Right cardiac atrium (tissue), 5 donors: ENCODE data around the gene FRMD4A. TPM values are rescaled to one million over a fixed set of nuclear protein-coding genes. Genes with fewer than 3 reads are reported as not detected.
A peak's percentile ranks its signal among the peaks of the same experiment; 100 is the strongest.

Source experiments
- ATAC-seq, 2 donors: fragments of 200-7000 bp; cut with Tn5 transposase; one replicate each; pipeline versions ENCODE4 v1.8.0 to v1.9.1; 2020; ENCODE audit warnings: moderate library complexity in 2 of 2, mild to moderate bottlenecking in 1 of 2
- DNase-seq, 3 donors: peaks; one replicate each; pipeline ENCODE4 v3.0.0-alpha.2; 2020
- H3K27ac ChIP-seq: one replicate; pipeline ENCODE4 v1.5.1; 2013; ENCODE audit warnings: mild to moderate bottlenecking, low read length, control low read depth, moderate library complexity
- H3K27me3 ChIP-seq: one replicate; pipeline ENCODE4 v1.6.1; 2013; ENCODE audit not compliant: control insufficient read depth, insufficient read depth
- H3K4me1 ChIP-seq: one replicate; pipeline ENCODE4 v1.6.1; 2013; ENCODE audit warnings: low read length; ENCODE audit not compliant: control insufficient read depth, insufficient read depth
- H3K4me3 ChIP-seq: one replicate; pipeline ENCODE4 v1.5.1; 2013; ENCODE audit warnings: low read length, control low read depth
- H3K9me3 ChIP-seq: one replicate; pipeline ENCODE4 v1.6.1; 2013; ENCODE audit warnings: low read length; ENCODE audit not compliant: control insufficient read depth
- WGBS: extraction: QIAGEN DNeasy Blood & Tissue Kit; methylation state at CpG from one replicate; pipeline ENCODE4 v1.1.7; 2013; 5-methylcytosine and 5-hydroxymethylcytosine counted together
- intact Hi-C, 4 donors: fragments of 100-400 bp; cut with DNase I; formaldehyde crosslinking; loops; one replicate each; pipeline versions ENCODE4 v1.11.0 to v1.14.0; 2022 to 2023
- polyA plus RNA-seq: library from polyadenylated mRNA; stranded (reverse); fragments of 200-250 nt; gene quantifications from one replicate; pipeline ENCODE4 v1.2.3, GENCODE V29; 2013
- total RNA-seq, 4 donors: library from RNA; stranded (reverse); fragmentation: NEBNext Ultra II Directional; extraction: Animal tissue kit (Norgen Biotek cat#: 25700); gene quantifications; one replicate each; pipeline ENCODE4 v1.2.1, GENCODE V29; 2021
- donor health status: healthy with polysubstance abuse.
- donor health status: DM: no; HTN: yes; CAD: no.
- donor health status: DM: no; HTN: no; CAD: no.
- donor health status: DM: no; HTN: yes; CAD: no; lungs with severe emphysema.
- donor health status: DM: yes; HTN: yes; CAD: no.

The FRMD4A gene
- total and polyA plus RNA-seq, 5 donors: 14.8 to 30.3 (median 25.1) TPM

DNA sequence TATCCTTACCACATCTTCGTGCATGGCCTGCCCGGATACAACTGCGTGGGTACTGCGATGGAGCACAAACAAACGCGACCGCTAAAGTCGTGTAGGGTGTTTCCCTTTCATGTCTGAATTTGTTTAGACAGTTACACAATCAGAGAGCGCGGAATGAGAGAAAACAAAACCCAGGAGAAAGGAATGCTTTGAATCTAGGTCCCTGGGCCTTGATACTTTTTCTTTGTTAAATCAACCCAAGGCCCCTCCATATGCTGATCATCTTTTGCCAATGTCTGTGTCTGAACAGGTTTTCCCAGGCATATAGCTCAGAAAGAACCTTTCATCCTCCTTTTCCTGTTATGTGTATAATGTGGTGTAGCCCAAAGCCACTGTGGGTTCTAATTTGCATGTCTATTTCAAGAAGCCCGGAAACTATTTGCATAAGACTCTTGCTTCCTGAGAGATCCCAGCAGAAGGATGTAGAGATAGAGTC, 145.8 kb downstream of the FRMD4A start:
- no peak overlapping the region for H3K4me3 ChIP-seq
- H3K4me1 ChIP-seq: no peaks in the 10 kb centered on the region
- no peak for DNase-seq
- no peak overlapping the region for H3K27ac ChIP-seq
- 84% methylated on average over 11 of the region's 11 CpGs for WGBS
- H3K9me3 ChIP-seq: no peaks in the 10 kb centered on the region
- ATAC-seq: no peak
- no peaks in the 10 kb centered on the region for H3K27me3 ChIP-seq
- intact Hi-C loops: no loop called here

GRCh38 chr10:14182781-14183180, 147.9 kb downstream of the FRMD4A start:
- no peak overlapping the region for H3K27ac ChIP-seq
- no peaks in the 10 kb centered on the region for H3K4me1 ChIP-seq
- no peaks in the 10 kb centered on the region for H3K9me3 ChIP-seq
- DNase-seq: no peak
- WGBS: 60% methylated on average over 4 of the region's 4 CpGs
- intact Hi-C loops: no loop called here
- no peak overlapping the region for H3K4me3 ChIP-seq
- no peak for ATAC-seq
- H3K27me3 ChIP-seq: no peaks in the 10 kb centered on the region

DNA sequence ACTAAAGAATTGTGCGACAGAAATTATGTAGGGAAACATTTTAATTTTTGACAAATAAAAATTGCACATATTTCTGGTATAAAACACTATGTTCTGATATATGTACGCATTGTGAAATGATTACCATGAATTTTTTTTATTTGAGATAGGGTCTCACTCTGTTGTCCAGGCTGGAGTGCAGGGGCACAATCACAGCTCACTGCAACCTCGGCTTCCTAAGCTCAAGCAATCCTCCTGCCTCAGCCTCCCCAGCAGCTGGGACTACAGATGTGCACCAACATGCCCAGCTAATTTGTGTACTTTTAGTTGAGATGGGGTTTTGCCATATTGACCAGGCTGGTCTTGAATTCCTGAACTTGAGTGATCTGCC, 149.2 kb downstream of the FRMD4A start:
- no peaks in the 10 kb centered on the region for H3K4me1 ChIP-seq
- no peaks in the 10 kb centered on the region for H3K27me3 ChIP-seq
- no peak overlapping the region for H3K27ac ChIP-seq
- intact Hi-C loops: no loop called here
- H3K9me3 ChIP-seq: no peaks in the 10 kb centered on the region
- no peak overlapping the region for H3K4me3 ChIP-seq
- DNase-seq (no peak), ATAC-seq (no peak)
- WGBS: 69% methylated on average over 3 of the region's 3 CpGs

GRCh38 chr10:14180911-14181566, 149.7 kb downstream of the FRMD4A start:
- H3K27ac ChIP-seq: no peak overlapping the region
- no peaks in the 10 kb centered on the region for H3K9me3 ChIP-seq
- DNase-seq (no peak), ATAC-seq (no peak)
- intact Hi-C loops: no loop called here
- H3K4me1 ChIP-seq: no peaks in the 10 kb centered on the region
- H3K4me3 ChIP-seq: no peak overlapping the region
- H3K27me3 ChIP-seq: no peaks in the 10 kb centered on the region
- WGBS: 24% methylated on average over 13 of the region's 13 CpGs

- Histone ChIP-seq H3K4me3 (no peak overlapping the region), H3K27ac (no peak overlapping the region), H3K9me3 (no peaks in the 10 kb centered on the region), H3K27me3 (no peaks in the 10 kb centered on the region), H3K4me1 (no peaks in the 10 kb centered on the region)
- DNase-seq (no peak), ATAC-seq (no peak)
- 43% methylated on average over 2 of the region's 2 CpGs for WGBS
- intact Hi-C loops: no loop called here
These were observed 151.5 kb downstream of the FRMD4A start for GRCh38 chr10:14179251-14179650.

DNA sequence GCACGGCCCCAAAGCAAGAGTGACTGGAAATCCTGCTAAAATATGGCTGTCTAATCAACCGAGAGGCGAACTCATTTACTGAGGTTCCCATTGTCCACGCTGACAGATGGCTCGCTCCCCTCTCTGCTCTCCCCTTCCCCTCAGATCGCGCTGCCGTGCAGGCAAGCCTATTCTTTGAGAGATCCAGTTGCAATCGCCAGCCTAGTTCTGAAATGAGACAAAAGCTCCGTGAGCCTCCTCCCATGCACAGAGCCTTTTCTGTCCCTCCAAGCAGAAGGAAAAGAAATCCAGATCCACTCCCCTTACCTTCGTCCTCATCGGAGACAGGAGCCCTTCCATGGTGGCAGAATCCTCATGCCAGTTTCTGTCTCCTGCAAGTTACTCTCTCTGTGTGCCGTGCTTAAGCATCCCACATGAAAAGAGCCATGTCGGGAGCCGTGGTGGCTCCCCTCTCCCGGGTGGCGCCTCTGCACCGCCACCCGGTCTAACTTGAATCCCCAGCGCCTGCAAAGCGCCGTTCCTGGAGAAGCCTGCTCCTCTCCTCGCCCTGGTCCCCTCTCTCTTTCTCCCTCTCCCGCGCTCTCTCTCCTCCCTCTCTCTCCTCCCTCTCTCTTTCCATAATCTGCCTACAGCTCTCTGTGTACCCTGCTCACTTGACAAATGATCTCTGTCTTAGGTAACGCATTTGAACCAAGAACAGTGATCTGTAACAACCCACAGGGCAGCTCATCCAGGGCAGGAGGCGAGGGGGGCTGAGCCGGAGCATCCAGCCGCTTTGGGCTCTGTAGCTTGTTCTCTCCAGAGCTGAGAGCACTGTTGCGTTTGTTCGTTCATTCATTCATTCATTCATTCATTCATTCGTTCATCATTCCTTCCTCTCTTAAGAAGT, 156.8 kb downstream of the FRMD4A start:
- 2% methylated on average over 32 of the region's 32 CpGs for WGBS
- peak overlapping the region; percentile 52 for H3K4me3 ChIP-seq
- ATAC-seq: peak; percentile 43 to 56
- intact Hi-C loops: no loop called here
- H3K27me3 ChIP-seq: peaks cover 4% of the 10 kb centered on the region
- no peaks in the 10 kb centered on the region for H3K4me1 ChIP-seq
- no peak overlapping the region for H3K27ac ChIP-seq
- peak in 1 of 3 donors; percentile 27 for DNase-seq
- H3K9me3 ChIP-seq: no peaks in the 10 kb centered on the region

- ATAC-seq (no peak), DNase-seq (no peak)
- H3K4me1 ChIP-seq: no peaks in the 10 kb centered on the region
- intact Hi-C loops: no loop called here
- H3K4me3 ChIP-seq: peak overlapping the region; percentile 52
- H3K27ac ChIP-seq: no peak overlapping the region
- peaks cover 4% of the 10 kb centered on the region for H3K27me3 ChIP-seq
- WGBS: 2% methylated on average over 6 of the region's 6 CpGs
- H3K9me3 ChIP-seq: no peaks in the 10 kb centered on the region
These were observed 157.4 kb downstream of the FRMD4A start for GRCh38 chr10:14173391-14173705.

- H3K4me3 ChIP-seq: no peak overlapping the region
- DNase-seq (no peak), ATAC-seq (no peak)
- no peaks in the 10 kb centered on the region for H3K4me1 ChIP-seq
- intact Hi-C loops: no loop called here
- no peaks in the 10 kb centered on the region for H3K9me3 ChIP-seq
- WGBS: 92% methylated on average over 13 of the region's 13 CpGs
- H3K27ac ChIP-seq: no peak overlapping the region
- H3K27me3 ChIP-seq: peaks cover 4% of the 10 kb centered on the region
These were observed 158.3 kb downstream of the FRMD4A start for GRCh38 chr10:14172336-14172950.

DNA sequence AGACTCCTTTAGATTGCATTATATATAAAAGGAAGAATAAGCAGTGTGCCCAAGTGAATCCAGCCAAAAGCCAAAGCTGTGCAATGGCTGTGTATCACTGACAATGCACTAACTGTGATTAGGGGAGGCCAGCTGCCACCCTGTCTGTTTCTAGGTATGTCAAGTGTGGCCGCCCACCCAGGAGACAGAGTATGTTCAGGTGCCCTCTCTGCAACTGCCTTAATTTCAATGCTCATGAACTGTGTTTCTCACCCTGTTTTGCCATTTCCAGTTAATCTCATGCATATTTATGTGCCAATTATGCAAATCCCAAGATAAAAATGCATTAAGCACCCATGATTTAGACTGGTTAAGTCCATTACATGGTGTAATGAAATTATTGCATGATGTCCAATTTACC, 159.4 kb downstream of the FRMD4A start:
- Histone ChIP-seq H3K27me3 (peaks cover 4% of the 10 kb centered on the region), H3K4me3 (no peak overlapping the region), H3K4me1 (no peaks in the 10 kb centered on the region), H3K9me3 (no peaks in the 10 kb centered on the region), H3K27ac (no peak overlapping the region)
- intact Hi-C loops: no loop called here
- 100% methylated on average over 1 of the region's 1 CpG for WGBS
- no peak for DNase-seq
- ATAC-seq: no peak

- 79% methylated on average over 20 of the region's 20 CpGs for WGBS
- DNase-seq: no peak
- Histone ChIP-seq H3K4me3 (no peak overlapping the region), H3K9me3 (no peaks in the 10 kb centered on the region), H3K27me3 (no peaks in the 10 kb centered on the region), H3K27ac (no peak overlapping the region), H3K4me1 (no peaks in the 10 kb centered on the region)
- intact Hi-C loops: no loop called here
- ATAC-seq: no peak
These were observed 167.2 kb downstream of the FRMD4A start for GRCh38 chr10:14163377-14164086.
